H1 (cell line): ENCODE measurements around the gene VWCE.
"Not testable (repeated sequence)": the region's sequence is repeated elsewhere in the genome, so short reads cannot be mapped to it uniquely, and the experiment has no call there.

Source experiments
- CBX5 ChIP-seq: fragments of 300-800, 300-1000 bp; sonication (generic); IDR thresholded peaks from 2 replicates; pipeline ENCODE4 v1.7.1; 2016; ENCODE audit warnings: antibody characterized with exemption, low read length, low read depth
- CEBPB ChIP-seq: IDR thresholded peaks from 2 replicates; pipeline ENCODE4 v1.6.1; 2012; ENCODE audit warnings: low read depth, low read length
- CHD1 ChIP-seq: IDR thresholded peaks from 2 replicates; pipeline ENCODE4 v1.6.1; 2012; ENCODE audit warnings: low read depth, low read length, improper control_type of control experiment
- CHD2 ChIP-seq: IDR thresholded peaks from 2 replicates; pipeline ENCODE4 v1.6.1; 2012; ENCODE audit warnings: low read length, improper control_type of control experiment
- CREB1 ChIP-seq: IDR thresholded peaks from 2 replicates; pipeline ENCODE4 v1.6.1; 2012; ENCODE audit warnings: inconsistent platforms
- POLR2A ChIP-seq, 2 experiments: IDR thresholded peaks; 1 replicate in 1 of 2; 2 replicates in 1 of 2; pipeline ENCODE4 v1.6.1; 2011; ENCODE audit warnings: low read depth in 2 of 2, low read length in 2 of 2, mild to moderate bottlenecking in 2 of 2; ENCODE audit errors: control extremely low read depth in 1 of 2
- SUZ12 ChIP-seq: fragments of 200-600 bp; sonication (generic); IDR thresholded peaks from 2 replicates; pipeline ENCODE4 v1.6.1; 2012; ENCODE audit warnings: mild to moderate bottlenecking, inconsistent platforms, low read length, moderate library complexity, mixed read lengths
- TAF1 ChIP-seq: IDR thresholded peaks from 2 replicates; pipeline ENCODE4 v1.6.1; 2011; ENCODE audit warnings: mild to moderate bottlenecking, low read depth, low read length
- TAF7 ChIP-seq: optimal IDR thresholded peaks from 2 replicates; pipeline ENCODE3; 2011; ENCODE audit warnings: low read depth, mild to moderate bottlenecking, inconsistent platforms, low read length, moderate library complexity, borderline replicate concordance
- TF ChIP-seq, protein P1 (sequence below), 3 experiments: IDR thresholded peaks; 1 replicate in 2 of 3; 2 replicates in 1 of 3; pipeline versions ENCODE4 v1.5.1 to v1.6.1; 2011; ENCODE audit warnings: low read length in 3 of 3, mild to moderate bottlenecking in 3 of 3, inconsistent platforms in 2 of 3, low read depth in 1 of 3, moderate library complexity in 1 of 3; ENCODE audit not compliant: insufficient read depth in 1 of 3; ENCODE audit errors: control extremely low read depth in 1 of 3
- TF ChIP-seq, protein P2 (sequence below): IDR thresholded peaks from 2 replicates; pipeline ENCODE4 v1.6.1; 2012; ENCODE audit warnings: inconsistent platforms
- TF ChIP-seq, protein P3 (sequence below): IDR thresholded peaks from 2 replicates; pipeline ENCODE4 v1.6.1; 2012; ENCODE audit warnings: low read length, inconsistent platforms

DNA sequence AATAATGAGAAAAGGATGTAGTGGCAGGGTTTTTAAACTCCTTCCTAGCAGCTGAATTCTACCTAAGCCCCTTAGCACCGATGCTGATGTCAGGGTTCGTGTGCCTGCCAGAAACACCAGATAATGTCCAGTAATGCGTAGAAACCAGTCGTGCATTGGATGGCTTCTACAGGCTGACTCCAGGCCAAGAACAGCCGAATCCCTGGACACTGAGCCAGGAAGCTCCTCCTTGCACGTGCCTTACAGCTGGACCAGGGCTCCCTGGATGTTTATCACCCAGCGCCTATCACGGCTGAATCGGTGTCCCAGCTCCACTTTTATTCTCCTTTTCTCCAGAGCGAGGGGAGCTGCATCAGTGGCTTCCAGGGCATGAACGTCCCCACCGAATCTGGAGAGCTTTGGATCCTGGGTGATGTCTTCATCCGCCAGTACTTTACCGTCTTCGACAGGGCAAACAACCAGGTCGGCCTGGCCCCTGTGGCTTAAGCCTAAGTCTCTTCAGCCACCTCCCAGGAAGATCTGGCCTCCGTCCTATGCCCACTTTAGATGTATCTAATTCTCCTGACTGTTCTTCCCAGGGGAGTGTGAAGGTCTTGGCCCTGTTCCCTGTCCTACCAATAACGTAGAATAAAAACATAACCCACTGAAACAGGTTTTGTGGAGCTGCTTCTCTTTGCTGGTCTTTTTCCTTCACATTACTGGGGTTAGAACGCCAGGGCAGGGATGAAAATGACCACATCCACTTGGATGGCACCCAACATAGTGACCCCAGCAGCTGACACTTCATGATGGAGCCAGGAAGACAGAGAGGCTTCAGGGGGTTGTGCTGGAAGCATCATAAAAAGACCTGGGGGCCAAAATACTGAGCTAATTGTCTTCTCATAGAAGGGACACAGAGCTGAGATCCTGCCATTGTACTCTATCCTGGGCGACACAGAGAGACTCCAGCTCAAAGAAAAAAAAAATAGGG, 44.0 kb downstream of the VWCE start:
- TF ChIP-seq CEBPB; CREB1; SUZ12; CHD1; CHD2; POLR2A (IDR thresholded peaks at IDR 0.05; ENCODE audit: control extremely low read depth in 1 of 2, low read depth in 2 of 2, low read length in 2 of 2); TAF7; TAF1; CBX5: not testable (repeated sequence)
- TF ChIP-seq, protein P1, sequence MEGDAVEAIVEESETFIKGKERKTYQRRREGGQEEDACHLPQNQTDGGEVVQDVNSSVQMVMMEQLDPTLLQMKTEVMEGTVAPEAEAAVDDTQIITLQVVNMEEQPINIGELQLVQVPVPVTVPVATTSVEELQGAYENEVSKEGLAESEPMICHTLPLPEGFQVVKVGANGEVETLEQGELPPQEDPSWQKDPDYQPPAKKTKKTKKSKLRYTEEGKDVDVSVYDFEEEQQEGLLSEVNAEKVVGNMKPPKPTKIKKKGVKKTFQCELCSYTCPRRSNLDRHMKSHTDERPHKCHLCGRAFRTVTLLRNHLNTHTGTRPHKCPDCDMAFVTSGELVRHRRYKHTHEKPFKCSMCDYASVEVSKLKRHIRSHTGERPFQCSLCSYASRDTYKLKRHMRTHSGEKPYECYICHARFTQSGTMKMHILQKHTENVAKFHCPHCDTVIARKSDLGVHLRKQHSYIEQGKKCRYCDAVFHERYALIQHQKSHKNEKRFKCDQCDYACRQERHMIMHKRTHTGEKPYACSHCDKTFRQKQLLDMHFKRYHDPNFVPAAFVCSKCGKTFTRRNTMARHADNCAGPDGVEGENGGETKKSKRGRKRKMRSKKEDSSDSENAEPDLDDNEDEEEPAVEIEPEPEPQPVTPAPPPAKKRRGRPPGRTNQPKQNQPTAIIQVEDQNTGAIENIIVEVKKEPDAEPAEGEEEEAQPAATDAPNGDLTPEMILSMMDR (IDR thresholded peaks at IDR 0.05; ENCODE audit: control extremely low read depth in 1 of 3, insufficient read depth in 1 of 3, low read depth in 1 of 3, low read length in 3 of 3), result not testable (repeated sequence)
- TF ChIP-seq, protein P2, sequence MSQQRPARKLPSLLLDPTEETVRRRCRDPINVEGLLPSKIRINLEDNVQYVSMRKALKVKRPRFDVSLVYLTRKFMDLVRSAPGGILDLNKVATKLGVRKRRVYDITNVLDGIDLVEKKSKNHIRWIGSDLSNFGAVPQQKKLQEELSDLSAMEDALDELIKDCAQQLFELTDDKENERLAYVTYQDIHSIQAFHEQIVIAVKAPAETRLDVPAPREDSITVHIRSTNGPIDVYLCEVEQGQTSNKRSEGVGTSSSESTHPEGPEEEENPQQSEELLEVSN, result not testable (repeated sequence)
- TF ChIP-seq, protein P3, sequence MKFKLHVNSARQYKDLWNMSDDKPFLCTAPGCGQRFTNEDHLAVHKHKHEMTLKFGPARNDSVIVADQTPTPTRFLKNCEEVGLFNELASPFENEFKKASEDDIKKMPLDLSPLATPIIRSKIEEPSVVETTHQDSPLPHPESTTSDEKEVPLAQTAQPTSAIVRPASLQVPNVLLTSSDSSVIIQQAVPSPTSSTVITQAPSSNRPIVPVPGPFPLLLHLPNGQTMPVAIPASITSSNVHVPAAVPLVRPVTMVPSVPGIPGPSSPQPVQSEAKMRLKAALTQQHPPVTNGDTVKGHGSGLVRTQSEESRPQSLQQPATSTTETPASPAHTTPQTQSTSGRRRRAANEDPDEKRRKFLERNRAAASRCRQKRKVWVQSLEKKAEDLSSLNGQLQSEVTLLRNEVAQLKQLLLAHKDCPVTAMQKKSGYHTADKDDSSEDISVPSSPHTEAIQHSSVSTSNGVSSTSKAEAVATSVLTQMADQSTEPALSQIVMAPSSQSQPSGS, result not testable (repeated sequence)
